B cell (primary cell): Measurements from ENCODE around the gene ITIH3.

Source experiments
- EZH2 ChIP-seq: IDR thresholded peaks from 2 replicates; pipeline ENCODE4 v1.6.1; 2012; ENCODE audit warnings: borderline replicate concordance, low read depth, mild to moderate bottlenecking, moderate library complexity, low read length; ENCODE audit not compliant: insufficient read depth, poor library complexity, severe bottlenecking
- TF ChIP-seq, protein P1 (sequence below): fragments of 200-600 bp; IDR thresholded peaks from one replicate; pipeline ENCODE4 v1.8.0; 2022; ENCODE audit warnings: antibody characterized with exemption, mild to moderate bottlenecking

DNA sequence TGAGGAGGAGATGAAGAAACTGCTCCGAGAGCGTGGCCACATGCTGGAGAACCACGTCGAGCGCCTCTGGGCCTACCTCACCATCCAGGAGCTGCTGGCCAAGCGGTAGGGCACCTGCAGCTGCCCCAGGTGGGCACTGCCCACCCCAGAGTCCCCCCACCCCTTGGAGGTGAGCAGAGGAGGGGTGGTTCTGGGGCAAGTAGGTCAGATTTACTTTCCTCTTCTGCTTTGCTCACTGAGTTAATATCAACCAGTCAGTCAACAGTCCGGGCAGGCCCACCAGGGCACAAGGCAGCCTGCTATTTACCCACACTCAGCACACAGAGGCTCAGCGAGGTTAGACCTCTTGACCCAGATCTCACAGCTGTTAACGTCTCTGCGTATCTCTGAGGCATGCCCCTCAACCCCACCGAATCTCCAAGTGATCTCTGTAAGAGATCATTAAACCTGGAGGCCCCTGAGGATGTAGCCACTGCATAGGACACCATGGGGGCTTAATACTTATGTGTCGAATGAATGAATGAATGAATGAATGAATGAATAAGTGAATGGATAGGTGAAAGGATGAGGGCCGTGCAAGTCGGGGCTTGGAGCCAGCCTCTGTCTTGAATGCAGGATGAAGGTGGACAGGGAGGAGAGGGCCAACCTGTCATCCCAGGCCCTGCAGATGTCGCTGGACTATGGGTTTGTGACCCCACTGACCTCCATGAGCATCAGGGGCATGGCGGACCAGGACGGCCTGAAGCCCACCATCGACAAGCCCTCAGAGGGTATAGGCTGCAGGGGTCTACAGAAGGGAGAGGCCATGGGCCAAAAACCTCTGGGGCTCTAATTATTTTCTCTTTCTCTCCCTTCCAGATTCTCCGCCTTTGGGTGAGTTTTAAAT, 8.0 kb upstream of the ITIH3 start:
- TF ChIP-seq, protein P1, sequence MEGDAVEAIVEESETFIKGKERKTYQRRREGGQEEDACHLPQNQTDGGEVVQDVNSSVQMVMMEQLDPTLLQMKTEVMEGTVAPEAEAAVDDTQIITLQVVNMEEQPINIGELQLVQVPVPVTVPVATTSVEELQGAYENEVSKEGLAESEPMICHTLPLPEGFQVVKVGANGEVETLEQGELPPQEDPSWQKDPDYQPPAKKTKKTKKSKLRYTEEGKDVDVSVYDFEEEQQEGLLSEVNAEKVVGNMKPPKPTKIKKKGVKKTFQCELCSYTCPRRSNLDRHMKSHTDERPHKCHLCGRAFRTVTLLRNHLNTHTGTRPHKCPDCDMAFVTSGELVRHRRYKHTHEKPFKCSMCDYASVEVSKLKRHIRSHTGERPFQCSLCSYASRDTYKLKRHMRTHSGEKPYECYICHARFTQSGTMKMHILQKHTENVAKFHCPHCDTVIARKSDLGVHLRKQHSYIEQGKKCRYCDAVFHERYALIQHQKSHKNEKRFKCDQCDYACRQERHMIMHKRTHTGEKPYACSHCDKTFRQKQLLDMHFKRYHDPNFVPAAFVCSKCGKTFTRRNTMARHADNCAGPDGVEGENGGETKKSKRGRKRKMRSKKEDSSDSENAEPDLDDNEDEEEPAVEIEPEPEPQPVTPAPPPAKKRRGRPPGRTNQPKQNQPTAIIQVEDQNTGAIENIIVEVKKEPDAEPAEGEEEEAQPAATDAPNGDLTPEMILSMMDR = no peak
- no peak for TF ChIP-seq EZH2
